ENCODE results near the gene KIF1A.
"Not testable (repeated sequence)": the region's sequence is repeated elsewhere in the genome, so short reads cannot be mapped to it uniquely, and the experiment has no call there.

KIF1A gene

DNA sequence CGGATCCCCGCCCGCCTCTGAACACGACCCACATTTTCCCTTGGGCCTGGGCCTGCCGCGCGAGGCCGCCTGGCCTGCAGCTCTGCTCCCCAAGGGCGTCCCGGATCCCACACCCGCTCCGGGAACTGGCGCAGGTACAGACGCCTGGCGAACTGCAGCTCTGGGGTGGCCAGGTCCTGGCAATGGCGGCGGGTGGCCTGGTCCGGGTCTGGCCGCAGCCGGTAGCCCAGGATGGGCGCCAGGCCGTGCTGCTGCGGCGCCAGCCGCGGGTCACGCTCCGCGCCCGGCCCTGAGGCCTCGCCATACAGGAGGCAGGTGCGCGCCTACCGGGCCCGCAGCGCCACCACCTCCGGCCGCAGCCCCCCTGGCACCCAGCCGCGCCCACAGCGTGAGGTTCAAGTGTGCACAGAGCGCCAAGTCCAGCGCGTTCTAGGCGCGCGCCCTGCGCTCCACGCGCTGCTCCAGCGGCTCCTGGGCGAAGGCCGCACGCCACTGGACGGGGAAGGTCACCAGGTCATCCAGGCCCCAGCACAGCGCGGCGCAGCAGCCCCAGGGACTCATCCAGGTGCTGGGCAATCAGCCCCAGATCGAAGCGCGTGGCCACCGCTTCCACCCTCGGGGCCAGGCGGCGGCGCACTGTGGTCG lies 118.8 kb downstream of the KIF1A start:
- no peak for DNase-seq (ENCODE audit: low read depth)

DNA sequence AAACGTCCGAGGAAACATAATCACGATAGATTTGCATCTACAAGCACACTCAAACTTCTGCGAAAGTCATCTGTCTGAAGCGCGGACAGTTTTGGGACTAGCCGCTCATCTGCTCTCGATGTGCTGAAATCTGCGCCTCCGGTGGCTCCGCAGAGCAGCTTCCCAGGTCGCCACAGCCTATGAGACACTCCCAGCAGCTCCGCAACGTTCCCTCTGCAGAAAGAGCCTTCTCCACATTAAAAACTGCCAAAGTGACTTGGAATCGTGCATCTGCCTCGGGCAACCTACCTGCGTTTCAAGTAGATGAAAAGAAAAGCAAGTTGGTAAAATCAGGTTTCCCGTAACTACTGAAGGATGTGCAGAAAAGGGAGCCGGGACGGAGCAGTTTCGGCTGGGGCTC lies 119.4 kb downstream of the KIF1A start:
- not testable (repeated sequence) for DNase-seq (ENCODE audit: low read depth)

DNA sequence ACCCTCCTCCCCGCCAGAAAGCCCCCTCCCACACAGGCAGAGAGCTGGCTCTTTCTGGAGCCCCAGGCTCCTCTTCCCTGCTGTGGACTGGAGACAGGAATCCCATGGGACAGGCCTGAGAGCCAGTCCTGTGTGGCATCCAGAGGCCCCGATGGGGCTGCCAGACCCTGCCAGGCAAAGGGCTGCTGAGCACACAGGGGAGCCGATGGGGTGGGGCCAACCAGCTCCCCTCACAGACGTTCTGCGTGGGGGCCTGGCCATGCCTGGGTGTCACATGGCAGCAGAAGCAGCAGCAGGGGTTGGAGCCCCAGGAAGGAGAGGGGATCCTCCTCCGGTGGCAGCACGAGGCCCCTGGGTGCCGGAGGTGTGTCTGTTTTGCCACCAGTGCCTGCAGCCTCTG lies 120.2 kb downstream of the KIF1A start:
- not testable (repeated sequence) for DNase-seq (ENCODE audit: low read depth)

DNA sequence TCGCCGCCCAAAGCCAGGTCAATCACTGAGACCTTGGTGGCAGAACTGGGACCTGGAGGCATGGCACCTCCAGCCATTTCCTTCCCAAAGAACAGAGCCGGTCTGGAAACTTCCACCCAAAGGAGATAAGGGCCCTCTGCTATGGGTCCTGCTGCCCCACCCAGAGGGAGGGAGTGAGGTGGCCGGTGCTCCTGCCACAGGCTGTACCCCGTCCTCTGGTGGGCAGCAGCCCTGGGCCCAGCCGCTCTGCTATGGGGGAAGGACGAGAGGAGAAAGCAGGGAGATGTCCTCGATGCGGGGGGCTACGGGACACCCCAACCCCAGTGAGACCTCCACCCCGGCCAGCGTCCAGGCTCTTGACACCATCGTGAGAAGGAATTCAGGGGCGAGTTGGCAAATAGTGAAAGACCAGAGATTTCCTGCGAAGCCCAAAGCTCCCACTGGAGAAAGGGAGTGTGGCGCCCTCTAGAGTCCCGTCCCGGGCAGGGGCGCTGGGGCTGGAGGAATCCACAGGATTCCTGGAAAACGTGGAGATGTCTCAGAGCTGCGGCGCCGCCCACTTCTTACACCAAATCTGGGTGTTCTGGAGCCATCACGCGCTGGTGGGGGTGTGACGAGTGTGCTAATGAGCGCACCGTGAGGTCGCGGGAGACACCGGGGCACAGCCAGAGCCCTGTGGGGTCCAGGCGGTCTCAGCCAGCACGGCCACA lies 121.0 kb downstream of the KIF1A start:
- not testable (repeated sequence) for DNase-seq (ENCODE audit: low read depth)

DNA sequence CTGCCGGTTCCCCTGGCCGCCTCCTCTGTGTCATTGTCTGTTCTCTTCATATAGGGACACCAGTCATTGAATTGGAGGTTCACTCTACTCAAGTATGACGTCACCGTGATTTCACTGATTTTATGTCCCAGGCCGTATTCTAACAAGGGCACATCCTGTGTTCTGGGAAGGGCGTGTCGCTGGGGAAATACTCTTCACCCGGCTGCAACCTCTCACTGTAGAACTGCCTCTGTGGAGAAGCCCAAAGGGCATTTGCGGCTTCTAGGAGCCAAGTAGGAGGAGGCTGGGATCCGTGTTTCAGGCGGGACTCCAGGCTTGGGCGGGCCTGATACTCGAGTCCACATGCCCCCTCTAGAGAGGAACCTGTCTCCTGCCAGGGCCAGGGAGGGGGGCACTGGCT lies 123.5 kb downstream of the KIF1A start:
- DNase-seq (ENCODE audit: low read depth), result not testable (repeated sequence)

DNA sequence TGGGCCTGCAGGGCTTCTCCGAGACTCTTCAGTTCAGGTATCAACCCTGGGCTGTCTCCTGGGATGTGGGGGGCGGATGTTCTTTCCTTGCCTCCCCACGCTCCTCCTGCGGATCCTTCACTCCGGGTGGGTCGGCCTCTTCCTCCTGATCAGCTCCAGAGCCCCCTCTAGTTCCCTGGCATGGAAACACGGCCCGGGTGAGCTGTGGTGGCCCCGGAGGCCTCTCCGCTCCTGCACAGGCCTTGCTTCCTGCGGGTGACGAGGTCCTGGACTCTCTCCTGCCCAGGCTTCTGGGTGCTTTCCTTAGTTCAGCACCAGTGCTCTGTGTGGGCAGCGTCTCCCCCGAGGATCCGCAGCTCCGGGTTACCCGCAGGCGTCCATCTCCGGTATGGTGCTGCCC lies 124.4 kb downstream of the KIF1A start:
- DNase-seq (ENCODE audit: low read depth), result not testable (repeated sequence)

DNA sequence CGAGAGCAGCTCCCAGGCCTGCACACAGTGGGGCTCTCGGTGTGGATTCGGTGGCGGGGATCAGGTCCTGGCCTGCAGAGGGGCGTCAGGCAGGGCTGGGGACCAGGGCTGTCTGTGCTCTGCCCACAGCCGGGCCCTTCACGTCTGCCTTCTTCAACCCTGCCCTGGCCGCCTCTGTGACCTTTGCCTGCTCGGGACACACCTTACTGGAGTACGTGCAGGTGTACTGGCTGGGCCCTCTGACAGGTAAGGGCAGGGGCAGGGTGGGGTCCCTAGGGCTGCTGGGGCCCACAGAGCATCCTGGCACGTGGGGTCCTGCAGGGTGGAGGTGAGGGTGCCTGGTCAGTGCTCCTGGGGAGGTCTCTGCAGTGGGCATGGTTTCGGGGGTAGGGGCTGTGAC lies 125.7 kb downstream of the KIF1A start:
- not testable (repeated sequence) for DNase-seq (ENCODE audit: low read depth)

DNA sequence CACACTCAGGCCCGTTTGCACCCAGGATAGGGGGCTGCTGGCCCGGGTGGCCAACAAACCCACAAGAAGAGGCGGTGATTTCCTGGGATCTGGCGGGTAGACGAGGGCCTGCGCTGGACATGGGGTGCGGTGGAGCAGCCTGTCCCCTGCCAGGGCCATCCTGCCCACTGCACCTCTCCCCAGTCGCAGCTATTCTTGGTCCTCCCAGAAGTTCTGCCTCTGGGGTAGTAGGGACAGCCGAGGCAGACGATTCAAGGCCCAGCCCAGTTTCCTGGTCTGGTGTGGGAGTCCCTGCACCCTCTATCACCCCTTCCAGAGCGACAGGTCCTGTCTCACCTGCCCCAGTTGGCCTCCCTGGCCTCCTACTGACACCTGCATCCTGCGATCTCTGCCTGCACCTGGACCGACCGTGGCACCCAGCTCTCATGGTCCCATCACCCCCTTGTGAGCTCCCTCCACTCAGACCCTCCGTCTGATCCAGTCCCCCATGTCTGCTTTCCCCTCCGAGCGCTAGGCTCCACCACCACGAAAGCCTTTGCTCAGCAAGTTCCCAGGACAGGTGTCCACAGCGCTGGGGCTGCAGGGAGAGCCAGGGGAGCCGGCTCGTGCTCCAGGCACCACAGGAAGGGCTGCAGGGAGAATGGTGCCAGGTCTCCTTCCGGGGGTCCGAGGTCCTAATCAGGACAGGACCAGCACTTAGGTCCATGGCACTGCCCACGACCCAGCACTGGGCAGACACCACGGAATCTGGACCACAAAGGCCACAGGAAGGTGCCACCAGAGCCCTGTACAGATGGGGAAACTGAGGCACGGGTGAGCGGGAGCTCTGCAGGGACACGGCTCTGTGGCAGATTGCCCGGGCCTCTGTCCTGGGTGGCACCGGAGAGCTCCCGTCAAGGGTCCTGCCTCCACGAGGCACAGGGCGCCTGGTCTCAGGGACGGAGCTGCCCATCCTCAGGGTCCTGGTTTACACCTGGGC lies 127.1 kb downstream of the KIF1A start:
- DNase-seq (ENCODE audit: low read depth), result not testable (repeated sequence)

DNA sequence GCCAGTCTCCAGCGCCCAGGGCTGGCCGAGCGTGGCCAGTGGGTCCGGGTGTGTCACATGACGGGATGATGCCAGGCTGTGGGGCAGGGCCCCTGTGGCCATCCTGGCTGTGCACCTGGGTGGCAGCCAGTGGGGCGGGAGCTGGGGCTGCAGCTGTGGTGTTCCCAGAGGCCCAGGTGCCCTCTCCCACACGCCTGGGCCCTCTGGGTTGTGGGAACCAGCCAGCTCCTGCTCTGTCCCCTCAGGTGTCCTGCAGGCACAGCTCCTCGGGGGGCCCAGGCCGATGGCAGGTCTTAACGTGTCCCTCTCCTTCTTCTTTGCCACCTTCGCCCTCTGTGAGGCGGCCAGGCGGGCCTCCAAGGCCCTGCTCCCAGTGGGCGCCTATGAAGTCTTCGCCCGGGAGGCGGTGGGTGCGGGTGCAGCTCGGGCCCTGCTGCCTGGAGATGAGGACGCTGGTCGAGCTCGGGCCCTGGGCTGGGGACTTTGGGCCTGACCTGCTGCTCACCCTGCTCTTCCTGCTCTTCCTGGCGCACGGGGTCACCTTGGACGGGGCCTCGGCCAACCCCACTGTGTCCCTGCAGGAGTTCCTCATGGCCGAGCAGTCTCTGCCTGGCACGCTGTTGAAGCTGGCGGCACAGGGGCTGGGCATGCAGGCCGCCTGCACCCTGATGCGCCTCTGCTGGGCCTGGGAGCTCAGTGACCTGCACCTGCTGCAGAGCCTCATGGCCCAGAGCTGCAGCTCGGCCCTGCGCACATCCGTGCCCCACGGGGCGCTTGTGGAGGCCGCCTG lies 128.2 kb downstream of the KIF1A start, which contains the start of gene AQP12A:
AQP12A (plus strand) TSS at position 236 of the 790 bp plus-strand sequence; CDS start at position 284, 48 bp downstream.
- DNase-seq (ENCODE audit: low read depth), result not testable (repeated sequence)

DNA sequence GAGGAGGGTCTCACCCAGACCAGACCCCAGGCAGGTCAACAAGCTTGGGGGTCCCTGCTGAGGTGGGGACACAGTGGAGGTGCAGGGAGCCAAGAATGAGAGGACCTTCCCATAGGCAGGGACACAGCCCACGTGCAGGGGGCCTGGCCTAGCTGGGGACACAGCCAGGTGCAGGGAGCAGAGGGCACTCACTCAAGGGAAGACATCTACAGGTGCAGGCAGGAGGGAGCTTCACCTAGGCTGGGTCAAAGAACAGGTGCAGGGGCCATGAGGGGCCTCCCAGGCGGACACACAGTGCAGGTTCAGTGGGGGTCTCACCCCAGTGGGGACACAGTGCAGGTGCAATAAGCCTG lies 129.0 kb downstream of the KIF1A start:
- not testable (repeated sequence) for DNase-seq (ENCODE audit: low read depth)

DNA sequence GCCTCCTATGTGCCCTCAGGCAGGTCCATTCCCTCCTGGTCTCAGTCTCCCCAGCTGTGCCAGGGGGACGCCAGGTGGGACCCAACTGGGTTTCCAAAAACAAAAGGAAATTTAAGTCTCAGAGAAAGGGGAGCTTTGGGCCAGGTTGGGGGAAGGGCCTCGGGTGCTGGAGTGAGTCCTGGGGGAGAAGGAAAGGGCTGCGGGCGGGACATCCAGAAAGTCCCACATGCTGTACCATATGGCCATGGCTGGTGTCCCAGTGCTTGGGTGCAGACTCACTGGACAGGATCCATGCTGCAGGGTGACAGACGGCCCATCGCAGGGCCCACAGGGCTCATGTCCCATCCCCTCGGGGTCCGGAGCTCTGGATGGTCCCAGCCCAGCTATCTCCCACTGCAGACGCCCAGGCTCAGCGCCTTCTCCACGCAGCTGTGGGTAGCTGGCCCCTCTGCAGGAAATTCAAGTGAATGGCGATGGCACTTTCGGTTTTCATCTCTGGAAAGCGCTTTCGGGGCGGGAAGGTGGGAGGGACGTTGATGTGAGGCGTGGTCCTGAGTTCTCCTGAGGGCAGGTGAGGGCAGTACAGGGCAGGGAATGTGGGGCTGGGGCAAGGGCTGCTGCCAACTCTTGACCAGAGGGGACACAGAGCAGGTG lies 129.5 kb downstream of the KIF1A start:
- not testable (repeated sequence) for DNase-seq (ENCODE audit: low read depth)

DNA sequence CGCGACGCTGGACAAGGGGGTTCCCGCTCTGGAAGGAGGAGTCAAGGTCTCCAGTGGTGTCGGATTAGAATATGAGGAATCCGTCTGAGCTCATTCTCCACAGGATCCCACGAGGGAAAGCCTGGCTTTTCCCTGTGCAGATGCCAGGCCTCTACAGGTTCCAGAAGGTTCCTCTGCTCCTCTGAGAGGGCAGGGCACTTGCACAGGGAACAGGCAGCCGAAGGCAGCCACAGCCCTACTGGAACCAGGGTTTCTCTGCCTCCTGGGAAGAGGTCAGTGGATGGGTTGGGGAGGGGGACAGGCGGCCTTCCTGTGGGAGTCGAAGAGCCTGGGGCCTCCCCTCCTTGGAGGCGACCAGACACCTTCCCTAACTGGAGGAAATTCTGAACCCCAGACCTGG lies 130.0 kb downstream of the KIF1A start:
- no peak for DNase-seq (ENCODE audit: low read depth)

DNA sequence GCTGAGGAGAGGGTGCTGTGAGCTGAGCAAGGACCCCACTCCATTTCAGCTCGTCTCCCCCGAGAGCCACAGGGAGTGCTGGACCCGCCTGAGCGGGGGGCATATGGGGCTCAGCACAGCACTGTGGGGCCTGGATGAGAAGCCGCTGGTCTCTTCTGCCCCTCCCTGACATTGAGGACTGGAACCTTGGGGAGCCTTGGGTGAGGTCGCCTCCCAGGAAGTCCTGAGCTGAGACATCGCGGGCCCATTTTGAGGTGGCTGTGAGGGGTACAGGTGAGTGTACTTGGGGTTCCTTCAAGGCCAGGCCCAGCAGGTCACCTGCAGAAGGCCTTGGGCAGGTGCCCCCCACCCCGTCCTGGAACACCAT lies 131.5 kb downstream of the KIF1A start:
- DNase-seq (ENCODE audit: low read depth), result no peak

DNA sequence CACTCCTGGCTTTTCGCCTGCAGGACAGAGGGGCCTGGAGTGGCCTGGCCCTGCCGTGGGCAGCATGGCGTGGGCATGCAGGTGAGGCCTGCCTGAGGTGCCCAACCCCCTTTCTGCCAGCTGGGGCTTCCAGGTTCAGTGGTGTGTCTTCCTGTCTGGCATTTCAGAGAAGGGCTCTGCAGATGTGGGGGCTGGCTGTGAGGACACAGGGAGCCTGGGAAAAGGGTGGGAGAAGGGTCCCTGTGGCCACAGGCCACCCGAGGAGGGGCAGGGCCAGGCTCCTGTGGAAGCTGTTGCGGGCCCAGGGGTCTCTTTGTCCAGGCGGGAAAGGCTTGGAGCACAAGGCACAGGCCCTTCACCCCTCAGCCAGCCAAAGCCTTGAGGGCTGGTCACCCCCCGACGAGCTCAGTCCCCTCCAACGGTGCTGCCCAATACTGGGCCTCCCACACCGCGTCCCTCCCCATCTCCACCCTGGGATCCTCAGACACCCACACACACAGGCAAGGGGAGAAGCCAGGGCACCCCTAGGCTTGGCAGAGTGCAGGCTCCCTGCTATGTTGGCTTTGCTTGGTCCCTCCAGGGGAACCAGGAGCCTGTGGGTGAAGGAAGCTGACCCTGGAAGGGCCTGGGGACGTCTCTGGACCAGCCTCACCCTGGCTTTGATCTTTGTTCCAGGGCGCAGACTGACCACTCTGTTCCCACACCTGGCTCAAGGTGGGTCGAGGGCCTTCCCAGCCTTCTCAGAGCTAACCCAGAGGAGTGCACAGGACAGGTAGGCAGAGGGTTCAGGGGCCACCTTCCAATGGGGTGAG lies 132.1 kb downstream of the KIF1A start:
- no peak for DNase-seq (ENCODE audit: low read depth)

DNA sequence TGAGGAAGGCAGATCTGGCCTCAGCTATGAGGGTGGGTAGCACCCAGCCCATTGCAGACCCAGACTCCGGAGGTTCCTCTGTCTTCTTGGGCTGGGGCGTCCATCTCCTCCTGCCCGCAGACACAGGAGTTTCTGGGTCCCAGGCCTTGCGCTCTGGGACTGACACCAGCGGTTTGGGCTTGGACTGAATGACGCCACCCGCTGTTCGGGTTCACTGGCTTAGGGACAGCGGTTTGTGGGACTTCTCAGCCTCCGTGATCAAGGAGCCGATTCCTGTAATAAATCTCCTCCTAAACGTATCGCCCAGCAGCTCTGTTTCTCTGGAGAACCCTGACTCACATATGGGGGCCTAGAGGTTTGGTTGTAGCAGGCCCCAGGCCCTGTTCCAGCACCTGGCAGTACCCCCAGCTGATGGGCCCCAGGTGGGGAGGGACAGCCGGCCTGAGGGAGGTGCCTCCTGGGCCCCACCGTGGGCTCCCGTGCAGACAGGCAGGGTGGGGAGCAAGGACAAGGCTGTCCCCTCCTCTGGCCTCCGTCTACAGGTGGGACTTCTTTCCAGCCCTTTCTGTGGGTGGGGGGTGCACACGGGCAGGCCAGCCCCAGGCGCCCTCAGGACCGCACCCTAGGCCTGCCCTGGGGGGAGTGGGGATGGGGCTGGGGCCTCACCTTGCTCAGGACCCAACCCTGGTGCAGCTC lies 132.8 kb downstream of the KIF1A start:
- no peak for DNase-seq (ENCODE audit: low read depth)

DNA sequence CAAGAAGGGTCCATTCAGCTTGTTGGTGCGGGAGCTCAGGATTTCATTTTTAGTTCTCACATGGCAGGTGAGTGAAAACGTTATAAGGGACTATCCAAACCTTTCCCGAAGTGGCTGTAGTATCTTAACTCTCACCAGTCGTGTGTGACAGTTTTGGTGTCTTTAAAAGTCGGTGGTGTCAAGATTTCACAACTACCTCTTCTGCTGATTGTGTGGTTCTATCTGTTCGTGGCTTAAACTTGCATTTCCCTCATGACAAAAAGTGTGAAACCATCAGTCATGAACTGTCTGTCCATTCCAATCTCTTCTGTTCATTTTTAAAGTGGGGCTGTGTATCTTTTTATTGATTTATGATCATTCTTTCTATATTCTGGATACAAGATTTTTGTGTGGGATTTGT lies 133.6 kb downstream of the KIF1A start:
- no peak for DNase-seq (ENCODE audit: low read depth)

DNA sequence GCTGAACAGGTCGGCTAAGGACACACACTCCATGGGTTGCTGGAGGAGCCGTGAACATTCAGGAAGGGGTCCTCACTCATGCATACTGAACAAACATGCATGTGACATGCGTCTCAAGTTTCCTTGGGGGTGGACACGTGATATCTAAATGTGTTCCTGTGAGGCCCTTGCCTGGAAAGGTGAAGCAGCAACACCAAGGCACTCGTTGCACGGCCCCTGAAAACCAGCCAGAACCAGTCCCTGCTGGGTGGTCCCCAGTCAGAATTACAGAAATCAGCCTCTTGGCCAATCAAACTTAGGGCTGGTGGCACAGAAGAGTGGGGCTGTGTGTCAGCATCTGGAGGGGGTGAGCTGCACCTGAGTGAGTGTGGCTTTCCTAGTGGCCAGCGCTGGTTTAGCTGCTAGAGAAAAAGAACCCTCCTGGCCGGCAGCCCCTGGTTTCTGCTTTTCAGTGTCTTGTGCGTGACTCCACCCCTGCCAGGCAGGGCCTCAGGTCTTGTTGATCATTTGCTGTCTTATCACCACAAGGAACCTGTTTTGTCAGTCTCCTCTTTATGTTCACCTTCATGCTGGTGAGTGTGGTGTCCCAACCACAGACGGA lies 134.1 kb downstream of the KIF1A start:
- no peak for DNase-seq (ENCODE audit: low read depth)

DNA sequence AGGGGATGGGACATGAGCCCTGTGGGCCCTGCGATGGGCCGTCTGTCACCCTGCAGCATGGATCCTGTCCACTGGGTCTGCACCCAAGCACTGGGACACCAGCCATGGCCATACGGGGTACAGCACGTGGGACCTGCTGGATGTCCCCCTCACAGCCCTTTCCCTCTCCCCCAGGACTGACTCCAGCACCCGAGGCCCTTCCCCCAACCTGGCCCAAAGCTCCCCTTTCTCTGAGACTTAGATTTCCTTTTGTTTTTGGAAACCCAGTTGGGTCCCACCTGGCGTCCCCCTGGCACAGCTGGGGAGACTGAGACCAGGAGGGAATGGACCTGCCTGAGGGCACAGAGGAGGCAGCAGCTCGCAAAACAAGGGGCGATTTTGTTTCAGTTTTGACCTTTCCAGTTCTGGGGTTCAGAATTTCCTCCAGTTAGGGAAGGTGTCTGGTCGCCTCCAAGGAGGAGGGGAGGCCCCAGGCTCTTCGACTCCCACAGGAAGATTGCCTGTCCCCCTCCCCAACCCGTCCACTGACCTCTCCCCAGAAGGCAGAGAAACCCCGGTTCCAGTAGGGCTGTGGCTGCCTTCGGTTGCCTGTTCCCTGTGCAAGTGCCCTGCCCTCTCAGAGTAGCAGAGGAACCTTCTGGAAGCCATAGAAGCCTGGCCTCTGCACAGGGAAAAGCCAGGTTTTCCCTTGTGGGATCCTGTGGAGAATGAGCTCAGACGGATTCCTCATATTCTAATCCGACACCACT lies 135.9 kb downstream of the KIF1A start:
- not testable (repeated sequence) for DNase-seq (ENCODE audit: low read depth)

Data from amniotic epithelial cell (primary cell).